OCI-M1 (cell line): ENCODE measurements around the gene BSG.
"Not testable (repeated sequence)": the region's sequence is repeated elsewhere in the genome, so short reads cannot be mapped to it uniquely, and the experiment has no call there.

ENCODE experiments used
- DNase-seq: peaks from one replicate; lab custom pipeline; 2025; lab: John Stamatoyannopoulos, UW

BSG gene

DNA sequence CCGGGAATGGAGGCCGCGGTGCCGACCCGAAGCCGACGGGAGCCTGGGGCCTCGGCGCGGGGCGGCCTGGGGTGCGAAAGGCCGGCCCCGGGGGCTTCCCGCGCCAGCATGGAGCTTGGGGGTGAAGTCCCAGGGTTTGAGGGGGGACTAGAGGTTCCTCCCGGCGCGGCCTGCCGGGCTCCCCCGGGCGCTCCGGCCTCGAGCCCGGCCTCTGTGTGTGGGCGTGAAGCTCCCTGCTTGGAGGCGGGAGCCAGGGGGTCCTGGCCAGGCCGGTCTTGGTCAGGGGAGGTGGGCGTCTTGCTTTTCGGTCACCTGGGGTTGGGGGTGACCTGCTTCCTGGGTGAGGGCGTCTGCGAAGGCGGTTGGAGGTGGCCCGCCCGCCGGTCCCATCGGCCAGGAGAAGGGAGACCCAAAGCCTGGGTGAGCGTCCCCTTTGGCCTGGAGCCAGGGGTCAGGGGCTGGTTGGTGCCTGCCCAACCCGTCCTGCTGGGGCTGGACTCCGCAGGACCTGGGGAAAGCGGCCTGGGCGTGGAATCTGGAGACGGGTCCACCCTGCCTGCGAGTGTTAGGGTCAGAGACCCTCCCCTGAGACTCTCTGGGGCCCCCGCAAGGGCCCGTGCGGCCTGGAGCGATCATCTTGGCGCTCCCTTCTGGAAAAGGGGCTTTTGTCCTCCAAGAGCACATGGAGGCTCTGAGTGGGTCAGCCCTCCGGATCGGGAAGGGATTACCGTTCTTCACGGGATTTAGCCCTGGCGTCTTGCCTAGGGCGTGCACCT lies 535 bp downstream of the BSG start:
- peak; percentile 35 for DNase-seq

DNA sequence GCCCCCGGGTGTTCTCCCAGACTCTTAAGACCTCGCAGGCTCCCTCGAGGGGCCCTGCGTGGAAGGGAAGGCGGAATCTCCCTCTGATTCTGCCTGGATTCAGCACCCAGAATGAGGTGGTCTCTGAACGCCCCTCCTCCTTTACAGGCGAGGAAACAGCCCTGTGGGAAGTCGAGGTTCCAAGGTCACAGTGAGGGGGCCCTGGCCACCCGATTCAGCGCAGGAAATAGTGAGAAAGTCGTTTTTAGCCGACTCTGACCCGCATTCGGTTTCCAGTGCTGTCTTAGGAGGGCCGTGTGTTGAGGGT lies 1.1 kb downstream of the BSG start:
- DNase-seq, result peak; percentile 33

DNA sequence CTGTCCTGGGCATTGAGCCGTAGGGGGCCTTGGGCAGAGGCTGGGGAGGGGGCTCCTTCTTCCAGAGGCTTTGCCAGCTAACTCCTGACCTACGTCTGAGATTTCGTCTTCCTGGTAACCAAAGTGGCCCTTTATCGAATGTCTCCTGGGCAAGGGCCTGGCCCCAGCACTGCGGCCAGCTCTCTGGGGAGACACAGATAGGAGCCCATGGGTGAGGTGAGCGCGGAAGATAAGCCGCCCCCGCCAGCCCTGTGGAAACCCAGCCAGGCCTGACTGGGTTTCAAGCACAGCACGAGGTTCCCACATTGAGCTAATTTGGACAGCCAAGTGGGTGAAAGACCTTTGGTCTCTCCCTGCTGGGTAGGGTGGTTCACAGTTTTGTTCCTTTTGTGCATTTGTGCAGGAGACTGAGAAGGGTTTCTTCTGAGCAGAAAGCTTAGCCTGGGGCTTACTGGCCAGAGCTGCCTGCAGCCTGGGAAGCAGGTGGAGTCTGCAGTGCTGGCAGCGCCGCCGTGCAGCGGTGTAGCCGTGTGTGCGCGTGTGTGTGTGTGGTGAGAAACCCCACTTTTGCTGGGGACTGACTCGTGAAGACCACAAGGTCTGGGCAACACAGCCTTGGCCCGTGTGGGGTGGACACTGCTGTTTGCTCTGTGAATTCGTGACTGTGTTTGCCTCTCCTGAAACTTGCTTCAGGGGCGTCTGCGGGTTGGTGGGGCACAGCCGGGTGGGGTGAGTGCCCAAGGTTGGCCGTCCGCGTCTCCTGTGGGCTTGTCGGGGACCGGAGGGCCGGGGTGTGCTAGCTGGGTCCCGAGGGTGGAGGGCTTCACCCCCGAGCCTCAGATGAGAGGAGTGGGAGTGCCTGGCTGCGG lies 2.5 kb downstream of the BSG start:
- peak; percentile 93 for DNase-seq

DNA sequence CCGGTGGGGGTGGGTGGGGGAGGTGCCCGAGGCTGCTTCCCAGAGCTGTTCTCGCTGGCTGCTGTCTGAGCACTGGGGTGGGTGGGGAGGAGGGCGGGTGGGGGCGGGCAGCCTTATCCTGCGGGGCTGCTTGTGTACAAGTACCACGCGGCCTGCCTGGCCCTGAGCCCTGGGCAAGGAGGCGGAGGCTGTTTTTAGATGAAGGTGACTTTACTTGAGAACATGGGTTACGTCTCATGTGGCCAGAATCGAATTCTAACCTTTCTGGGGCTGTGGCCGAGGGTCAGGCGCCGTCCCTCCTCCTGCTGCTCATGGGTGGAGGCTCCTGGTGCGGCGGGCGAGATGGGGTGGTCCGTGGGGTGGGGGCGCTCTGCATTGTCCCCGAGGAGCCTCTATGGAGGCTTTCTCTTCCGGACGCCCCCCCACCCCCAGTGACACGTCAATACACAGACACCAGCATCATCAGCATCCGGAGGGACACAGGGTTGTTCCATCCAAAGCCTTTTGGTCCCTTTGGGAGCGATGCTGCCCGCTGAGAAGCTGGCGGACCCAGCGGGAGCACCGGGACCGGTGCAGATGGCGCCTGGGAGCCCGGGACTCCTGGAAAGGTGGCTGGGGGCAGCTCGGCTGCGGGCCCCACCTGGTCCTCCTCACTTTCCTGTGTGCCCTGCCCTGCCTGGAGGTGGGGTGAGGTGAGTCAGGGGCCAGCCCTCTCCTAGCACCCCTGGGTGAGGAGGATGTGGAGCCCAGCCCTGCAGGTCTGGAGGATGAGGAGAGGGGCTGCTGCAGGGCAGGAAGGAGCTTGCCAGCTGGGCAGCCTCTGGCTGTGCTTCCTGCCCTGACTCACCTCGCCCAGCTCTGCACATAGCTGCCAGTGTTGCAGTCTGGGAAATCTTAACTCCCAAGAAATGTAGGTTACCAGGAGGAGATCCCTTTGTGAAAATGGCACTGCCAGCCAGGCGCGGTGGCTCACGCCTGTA lies 3.4 kb downstream of the BSG start:
- peak; percentile 48 for DNase-seq

DNA sequence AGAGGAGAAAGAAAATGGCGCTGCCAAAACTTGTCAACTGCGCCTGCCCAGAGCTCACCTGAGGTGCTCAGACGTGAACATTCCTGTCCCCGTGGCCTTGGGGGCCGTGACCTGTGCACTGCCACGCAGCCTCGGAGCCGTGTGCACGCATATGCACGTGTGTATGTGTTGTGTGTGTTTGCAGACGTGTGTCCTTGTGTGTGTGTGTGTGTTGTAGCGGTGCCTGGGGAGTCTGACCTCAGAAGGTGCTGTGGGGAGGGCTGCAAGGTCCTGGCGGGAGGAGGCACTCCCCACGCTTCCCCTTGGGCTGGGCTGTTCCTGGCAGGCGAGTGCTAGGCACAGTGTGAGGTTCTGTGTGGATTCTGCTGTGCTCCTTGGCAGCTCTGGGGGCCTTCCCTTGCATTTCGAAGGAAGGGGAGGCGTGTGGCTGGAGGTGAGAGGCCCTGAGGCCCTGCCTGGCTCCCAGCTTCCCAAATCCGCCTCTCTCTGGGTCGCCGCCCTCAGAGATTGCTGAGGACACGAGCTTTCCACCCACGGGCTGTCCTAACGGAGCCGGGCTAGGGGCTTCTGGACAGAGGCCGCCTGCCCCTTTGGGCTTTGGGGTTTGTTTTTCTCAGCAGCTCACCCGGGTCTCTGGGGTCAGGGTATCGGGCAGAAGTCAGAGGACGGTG lies 4.5 kb downstream of the BSG start:
- no peak for DNase-seq

DNA sequence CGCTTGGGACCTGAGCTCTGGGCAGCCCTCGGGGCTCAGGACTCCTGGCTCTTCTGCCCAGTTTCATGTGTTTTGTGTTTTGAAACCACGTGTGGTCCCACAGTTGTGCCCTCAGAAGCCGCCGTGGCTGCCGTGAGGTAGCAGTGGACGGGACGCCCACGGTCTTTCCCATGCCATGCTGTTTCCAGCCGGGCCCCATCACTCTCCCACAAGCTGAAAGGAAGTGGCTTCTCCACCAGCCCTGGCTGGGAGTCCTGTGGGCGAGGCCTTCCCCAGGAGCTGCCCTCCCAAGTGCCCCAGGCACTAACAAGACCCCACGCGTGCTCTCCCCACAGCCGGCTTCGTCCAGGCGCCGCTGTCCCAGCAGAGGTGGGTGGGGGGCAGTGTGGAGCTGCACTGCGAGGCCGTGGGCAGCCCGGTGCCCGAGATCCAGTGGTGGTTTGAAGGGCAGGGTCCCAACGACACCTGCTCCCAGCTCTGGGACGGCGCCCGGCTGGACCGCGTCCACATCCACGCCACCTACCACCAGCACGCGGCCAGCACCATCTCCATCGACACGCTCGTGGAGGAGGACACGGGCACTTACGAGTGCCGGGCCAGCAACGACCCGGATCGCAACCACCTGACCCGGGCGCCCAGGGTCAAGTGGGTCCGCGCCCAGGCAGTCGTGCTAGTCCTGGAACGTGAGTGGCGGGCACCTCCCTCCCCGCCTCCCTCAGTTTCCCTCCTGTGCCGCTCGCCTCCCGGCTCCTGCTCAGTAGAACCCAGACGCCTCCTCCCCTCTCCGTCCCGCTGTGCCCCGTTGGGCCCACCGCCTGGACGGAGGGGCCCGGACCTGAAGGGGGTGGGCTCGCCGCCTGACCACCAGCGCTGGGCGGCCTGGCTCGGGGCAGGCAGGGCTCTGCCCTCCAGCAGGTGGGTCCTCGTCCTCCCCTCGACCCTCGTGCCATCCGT lies 5.3 kb downstream of the BSG start:
- DNase-seq, result no peak

DNA sequence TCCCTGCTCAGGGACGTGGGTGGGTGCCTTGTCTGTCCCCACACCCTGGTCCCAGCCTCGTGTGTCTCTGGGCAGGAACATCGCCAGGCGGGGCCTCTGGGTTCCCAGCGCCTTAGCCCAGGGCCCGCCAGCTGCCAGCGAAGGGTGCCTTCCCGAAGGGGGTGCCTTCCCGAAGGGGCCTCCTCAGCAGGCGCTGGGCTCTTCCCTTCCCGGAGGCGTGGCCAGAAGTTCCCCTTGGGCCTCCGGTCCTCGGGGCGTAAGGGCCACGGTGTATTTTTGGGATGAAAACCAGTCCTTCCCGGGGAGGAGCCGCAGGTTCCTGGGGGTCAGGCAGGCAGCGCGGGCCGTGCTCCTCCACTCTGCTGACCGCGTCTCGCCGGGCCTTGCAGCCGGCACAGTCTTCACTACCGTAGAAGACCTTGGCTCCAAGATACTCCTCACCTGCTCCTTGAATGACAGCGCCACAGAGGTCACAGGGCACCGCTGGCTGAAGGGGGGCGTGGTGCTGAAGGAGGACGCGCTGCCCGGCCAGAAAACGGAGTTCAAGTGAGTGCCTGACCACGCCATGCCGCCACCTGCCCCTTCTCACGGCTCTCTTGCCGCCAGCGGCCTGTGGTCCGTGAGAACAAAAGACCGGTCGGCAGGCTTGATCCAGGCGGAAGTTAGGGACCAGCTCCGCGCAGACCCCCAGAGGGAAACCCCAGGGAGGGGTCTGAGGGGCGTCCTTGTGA lies 6.9 kb downstream of the BSG start:
- DNase-seq, result no peak

DNA sequence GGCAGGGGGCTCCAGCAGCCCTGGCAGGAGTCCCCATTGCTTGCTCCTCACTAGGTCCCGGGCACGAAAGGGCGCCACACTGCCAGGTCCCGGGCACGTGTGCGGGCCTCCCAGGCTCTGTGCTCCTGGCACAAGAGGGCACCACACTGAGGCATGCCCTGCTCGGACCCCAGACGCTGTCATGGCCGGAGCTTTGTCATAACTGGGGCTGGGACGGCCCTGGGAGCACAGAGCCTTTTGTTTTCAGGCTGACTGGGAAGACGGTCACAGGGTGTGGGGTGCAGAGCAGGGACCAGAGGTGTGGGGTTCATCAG lies 7.4 kb downstream of the BSG start:
- no peak for DNase-seq

DNA sequence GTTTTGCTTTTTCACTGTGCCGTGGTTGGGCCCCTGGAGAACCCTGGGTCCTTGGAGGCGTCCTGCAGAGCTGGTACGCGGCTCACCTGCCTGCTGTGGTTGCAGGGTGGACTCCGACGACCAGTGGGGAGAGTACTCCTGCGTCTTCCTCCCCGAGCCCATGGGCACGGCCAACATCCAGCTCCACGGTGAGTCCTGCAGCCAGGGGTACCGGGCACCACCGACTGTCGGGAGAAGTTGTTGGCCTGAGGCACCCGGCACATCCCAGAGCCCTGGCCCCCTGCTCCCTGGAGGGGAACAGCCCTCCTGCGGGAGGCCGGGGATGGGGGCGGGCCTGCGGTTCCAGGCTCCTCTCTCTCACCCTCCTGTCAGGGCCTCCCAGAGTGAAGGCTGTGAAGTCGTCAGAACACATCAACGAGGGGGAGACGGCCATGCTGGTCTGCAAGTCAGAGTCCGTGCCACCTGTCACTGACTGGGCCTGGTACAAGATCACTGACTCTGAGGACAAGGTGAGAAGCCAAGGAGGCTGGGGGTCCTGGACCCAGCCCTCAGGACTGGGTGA lies 8.0 kb downstream of the BSG start:
- DNase-seq, result no peak

DNA sequence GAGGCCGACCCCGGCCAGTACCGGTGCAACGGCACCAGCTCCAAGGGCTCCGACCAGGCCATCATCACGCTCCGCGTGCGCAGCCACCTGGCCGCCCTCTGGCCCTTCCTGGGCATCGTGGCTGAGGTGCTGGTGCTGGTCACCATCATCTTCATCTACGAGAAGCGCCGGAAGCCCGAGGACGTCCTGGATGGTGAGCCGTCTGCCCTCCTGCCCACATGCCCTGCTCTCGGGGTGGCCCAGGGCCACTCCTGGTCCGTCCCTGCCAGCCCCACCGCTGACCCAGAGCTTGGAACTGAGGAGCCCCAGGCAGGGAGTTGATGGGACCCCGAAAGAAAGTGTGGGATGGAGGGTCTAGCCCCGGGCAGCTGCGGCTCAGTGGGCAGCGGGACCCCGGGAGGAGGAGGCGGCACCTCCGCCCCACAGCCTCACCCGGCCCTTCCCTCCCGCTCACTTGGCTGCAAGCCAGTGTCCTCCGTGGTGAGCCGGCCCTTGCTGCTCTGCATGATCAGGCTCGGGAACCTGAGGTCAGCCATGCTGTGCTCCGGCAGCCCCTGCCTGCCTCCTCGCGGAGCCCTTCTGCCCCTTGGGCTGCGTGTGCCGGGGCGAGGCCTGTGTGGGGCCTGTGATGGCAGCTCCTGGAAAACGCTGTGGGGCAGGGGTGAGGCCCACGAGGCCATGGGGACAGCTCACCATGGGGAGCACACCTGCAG lies 9.2 kb downstream of the BSG start:
- no peak for DNase-seq

DNA sequence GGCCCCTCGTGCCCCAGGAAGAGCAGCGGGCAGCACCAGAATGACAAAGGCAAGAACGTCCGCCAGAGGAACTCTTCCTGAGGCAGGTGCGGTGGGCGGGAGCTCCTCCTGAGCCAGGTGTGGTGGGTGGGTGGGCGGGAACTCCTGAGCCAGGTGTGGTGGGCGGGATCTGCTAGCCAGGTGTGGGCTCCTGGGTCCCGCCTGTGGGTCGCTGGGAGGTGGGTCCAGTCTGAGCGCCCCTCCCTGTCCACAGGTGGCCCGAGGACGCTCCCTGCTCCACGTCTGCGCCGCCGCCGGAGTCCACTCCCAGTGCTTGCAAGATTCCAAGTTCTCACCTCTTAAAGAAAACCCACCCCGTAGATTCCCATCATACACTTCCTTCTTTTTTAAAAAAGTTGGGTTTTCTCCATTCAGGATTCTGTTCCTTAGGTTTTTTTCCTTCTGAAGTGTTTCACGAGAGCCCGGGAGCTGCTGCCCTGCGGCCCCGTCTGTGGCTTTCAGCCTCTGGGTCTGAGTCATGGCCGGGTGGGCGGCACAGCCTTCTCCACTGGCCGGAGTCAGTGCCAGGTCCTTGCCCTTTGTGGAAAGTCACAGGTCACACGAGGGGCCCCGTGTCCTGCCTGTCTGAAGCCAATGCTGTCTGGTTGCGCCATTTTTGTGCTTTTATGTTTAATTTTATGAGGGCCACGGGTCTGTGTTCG lies 10.3 kb downstream of the BSG start:
- no peak for DNase-seq

DNA sequence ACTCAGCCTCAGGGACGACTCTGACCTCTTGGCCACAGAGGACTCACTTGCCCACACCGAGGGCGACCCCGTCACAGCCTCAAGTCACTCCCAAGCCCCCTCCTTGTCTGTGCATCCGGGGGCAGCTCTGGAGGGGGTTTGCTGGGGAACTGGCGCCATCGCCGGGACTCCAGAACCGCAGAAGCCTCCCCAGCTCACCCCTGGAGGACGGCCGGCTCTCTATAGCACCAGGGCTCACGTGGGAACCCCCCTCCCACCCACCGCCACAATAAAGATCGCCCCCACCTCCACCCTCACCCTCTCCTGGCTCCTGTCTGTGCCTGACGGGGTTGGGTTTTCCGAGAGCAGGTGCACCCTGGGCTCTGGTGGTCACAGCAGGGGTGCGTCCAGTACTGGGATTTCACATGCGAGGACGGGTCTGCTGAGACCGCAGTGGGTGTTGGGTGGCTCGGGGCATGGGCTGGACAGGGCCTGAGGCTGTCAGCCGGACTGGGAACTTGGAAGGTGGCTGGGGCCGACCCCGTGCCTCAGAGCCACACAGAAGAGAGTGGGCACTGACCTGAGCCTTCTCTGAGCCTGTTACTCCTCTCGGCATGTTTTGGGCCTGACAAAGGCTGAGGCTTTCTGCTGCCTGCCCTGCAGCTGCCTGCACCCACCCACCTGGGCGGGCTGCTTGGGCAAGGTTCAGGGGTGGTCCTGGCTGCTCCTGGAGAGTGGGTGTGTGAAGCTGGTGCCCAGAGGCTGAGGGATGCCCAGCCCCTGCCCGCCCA lies 11.0 kb downstream of the BSG start:
- DNase-seq, result no peak

DNA sequence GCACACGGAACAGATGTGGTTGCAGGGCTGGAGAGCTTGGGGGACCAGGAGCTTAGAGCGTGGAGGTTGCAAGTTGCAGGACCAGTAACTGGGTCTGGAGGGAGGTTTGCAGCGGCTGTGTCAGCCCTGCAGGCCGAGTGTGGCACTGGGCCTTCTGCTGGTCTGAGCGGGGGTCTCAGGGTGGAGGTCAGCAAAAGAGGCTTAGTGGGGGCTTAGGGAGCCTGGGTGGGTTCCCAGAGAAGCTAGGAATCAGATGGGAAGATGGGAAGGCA lies 11.5 kb downstream of the BSG start:
- DNase-seq, result no peak

DNA sequence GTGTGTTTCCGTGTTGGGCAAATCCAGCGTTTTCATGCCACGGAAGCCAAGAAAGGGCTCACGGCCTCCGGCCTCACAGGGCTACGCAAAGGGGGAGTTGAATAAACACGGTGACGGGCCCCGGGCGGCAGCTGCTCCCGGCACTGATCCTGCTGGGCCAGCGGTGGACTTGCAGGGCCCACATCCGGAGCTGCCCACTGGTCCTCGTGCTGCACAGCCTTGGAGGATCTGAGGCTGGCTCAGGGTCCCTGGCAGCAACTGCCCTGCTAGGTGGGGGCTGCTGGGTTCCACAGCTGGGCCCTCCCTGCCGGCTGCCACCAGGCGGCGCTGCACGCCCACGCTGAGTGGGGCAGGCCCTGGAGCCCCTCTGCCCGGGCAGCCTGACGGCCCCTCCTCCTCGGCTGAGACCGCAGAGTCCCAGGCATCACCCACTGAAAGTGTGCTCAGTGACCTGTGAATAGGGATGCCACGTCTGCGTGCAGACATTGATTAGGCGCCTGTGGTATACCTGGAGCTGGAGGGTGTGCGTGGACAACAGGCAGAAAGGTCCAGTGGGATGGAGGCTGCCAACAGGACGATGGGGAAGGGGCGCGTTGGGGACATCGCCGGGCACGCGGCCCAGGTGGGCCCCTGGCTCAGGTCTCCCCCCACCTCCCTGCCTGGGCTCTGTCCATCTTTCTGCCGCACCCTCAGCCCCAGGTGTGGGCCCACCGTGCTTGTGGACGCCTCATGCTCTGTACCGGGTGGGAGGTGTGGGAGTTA lies 12.0 kb downstream of the BSG start:
- peak; percentile 50 for DNase-seq

DNA sequence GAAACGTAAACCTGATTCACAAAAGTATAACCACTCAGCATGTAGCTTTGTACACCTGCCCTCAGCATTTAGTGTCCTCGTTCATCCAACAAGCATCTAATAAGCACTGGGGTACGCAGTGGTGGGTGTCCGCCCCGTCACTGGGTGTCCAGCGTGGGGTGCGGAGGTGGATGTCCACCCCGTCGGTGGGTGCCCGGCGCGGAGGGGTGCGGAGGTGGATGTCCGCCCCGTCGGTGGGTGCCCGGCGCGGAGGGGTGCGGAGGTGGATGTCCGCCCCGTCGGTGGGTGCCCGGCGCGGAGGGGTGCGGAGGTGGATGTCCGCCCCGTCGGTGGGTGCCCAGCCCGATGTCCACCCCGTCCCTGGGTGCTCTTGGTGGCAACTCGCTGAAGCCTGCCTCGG lies 12.8 kb downstream of the BSG start:
- DNase-seq, result not testable (repeated sequence)

DNA sequence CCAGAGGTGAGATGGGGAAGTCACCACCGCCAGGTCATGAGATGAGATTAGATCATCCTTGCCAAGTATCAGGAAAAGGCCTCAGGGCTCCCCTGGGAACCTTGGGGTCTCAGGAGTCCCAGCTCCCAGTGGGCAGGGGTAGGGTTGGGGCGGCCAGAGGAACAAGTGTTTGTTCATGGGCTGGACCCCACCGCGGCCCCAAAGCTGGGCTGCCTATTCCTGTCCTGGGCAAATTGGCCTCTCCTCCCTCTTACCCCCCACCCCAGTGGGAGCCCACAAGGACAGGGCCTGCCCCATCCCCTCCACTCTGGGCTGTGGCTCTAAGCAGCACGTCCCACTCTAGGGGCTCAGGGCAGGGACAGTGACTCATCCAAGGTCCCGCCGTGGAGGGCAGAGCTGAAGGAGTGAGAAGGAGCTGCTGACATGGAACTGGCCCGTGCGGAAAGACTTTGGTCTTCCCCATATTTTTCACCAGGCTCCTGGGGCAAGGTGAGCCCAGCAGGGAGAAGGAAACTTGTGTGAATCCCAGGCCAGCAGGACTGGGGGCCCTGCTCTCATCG lies 13.2 kb downstream of the BSG start:
- no peak for DNase-seq
